ENCODE results near the gene TTC24. TPM values are rescaled to one million over a fixed set of nuclear protein-coding genes. Genes with fewer than 3 reads are reported as not detected.

TTC24 gene
- polyA plus RNA-seq, 3 donors, result 0.14 to 0.31 TPM; not detected in 1

DNA sequence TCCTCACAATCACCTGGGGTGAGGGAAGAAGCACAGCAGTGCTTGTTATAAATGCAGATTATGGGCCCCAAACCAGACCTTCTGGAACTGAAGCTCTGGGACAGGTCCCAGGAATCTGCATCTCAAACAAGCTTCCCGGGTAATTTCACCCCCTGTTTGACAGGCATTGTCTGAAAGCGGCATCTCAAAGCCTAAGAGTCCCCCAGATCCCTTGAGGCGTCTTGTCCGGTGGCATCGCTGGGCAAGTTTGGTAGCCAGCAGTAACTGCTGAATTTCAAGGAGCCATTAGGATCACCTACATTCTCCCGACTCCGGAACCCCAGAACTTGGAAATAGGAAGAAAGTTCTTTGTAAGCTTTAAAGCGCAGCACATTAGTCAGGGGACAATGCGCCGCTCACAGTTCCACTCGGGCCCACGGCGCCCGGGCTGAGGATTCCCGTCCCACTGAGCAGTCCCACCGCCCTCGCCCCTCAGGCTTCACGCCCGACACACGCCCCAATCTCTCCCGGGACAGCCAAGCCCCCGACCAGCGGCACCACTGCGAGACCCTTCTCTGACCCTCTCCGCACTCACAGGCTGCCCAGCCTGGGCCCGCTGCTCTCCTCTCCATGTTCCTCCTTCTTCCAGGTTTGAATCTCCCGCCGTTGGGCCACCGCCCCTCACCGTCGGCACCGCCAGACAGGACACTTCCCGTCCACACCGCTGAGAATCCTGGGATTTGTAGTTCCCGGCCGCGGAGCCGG lies 7.4 kb upstream of the TTC24 start, which contains the start of gene IQGAP3:
TSS of gene IQGAP3 (minus strand) at position 647 of the 744 bp plus-strand sequence. CDS start at position 611, 36 bp downstream.
- H3K27me3 ChIP-seq (ENCODE audit: control insufficient read depth in 2 of 2, insufficient read depth in 2 of 2, low read length in 2 of 2), result no peaks in the 10 kb centered on the region
- H4K20me1 ChIP-seq (ENCODE audit: insufficient read depth, low read length), result no peaks in the 10 kb centered on the region
- Mint-ChIP-seq H3K27me3 (ENCODE audit: low read depth in 3 of 3) (peaks cover 0 to 8% (median 7%) of the 10 kb centered on the region in 3 donors), H3K27ac (peak within 1 kb of the TSS in 5 of 7 donors; percentile 21 to 82 (median 39)), H3K36me3 (peaks cover 18 to 20% of the 10 kb centered on the region in 2 donors), H3K9me3 (peaks cover 0 to 1% (median 0%) of the 10 kb centered on the region in 7 donors), H3K4me1 (peaks cover 29% of the 10 kb centered on the region), H3K4me3 (peak within 1 kb of the TSS; percentile 82 to 92)
- H3K9me3 ChIP-seq (replicated peaks in 1 of 2; ENCODE audit: control insufficient read depth in 1 of 2, insufficient read depth in 1 of 2, low read length in 2 of 2), result no peaks in the 10 kb centered on the region
- H3K4me1 ChIP-seq (ENCODE audit: control insufficient read depth in 1 of 2, insufficient read depth in 2 of 2, low read length in 2 of 2), result peaks cover 22 to 24% of the 10 kb centered on the region in 2 donors
- no peak within 1 kb of the TSS for H3K27ac ChIP-seq (ENCODE audit: low read depth in 1 of 2, low read length in 2 of 2)
- intact Hi-C loops (cut with micrococcal nuclease), result loop anchor here in 1 of 2 donors (5.0 kb wide), 1 partner anchor 80 kb away; no protein-coding TSS in a partner anchor
- WGBS (ENCODE audit: insufficient coverage), result under 1% methylated on average over 32 of the region's 38 CpGs
- H3K36me3 ChIP-seq (replicated peaks in 1 of 2; ENCODE audit: control insufficient read depth in 1 of 2, insufficient read depth in 2 of 2, low read length in 2 of 2), result peaks cover 0 to 18% of the 10 kb centered on the region in 2 donors
- TF ChIP-seq, protein P1, sequence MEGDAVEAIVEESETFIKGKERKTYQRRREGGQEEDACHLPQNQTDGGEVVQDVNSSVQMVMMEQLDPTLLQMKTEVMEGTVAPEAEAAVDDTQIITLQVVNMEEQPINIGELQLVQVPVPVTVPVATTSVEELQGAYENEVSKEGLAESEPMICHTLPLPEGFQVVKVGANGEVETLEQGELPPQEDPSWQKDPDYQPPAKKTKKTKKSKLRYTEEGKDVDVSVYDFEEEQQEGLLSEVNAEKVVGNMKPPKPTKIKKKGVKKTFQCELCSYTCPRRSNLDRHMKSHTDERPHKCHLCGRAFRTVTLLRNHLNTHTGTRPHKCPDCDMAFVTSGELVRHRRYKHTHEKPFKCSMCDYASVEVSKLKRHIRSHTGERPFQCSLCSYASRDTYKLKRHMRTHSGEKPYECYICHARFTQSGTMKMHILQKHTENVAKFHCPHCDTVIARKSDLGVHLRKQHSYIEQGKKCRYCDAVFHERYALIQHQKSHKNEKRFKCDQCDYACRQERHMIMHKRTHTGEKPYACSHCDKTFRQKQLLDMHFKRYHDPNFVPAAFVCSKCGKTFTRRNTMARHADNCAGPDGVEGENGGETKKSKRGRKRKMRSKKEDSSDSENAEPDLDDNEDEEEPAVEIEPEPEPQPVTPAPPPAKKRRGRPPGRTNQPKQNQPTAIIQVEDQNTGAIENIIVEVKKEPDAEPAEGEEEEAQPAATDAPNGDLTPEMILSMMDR (IDR thresholded peaks at IDR 0.05), result no peak
- H3K79me2 ChIP-seq (ENCODE audit: insufficient read depth, low read length), result peaks cover 32% of the 10 kb centered on the region
- peak within 1 kb of the TSS; percentile 68 for H2AFZ ChIP-seq (ENCODE audit: insufficient read depth, low read depth, low read length, poor library complexity, severe bottlenecking)
- peak within 1 kb of the TSS; percentile 99 for H3K4me2 ChIP-seq (replicated peaks; ENCODE audit: extremely low read depth, low read length, poor library complexity, severe bottlenecking)
- peak within 1 kb of the TSS; percentile 19 for H3K9ac ChIP-seq (ENCODE audit: insufficient read depth, low read length, poor library complexity, severe bottlenecking)
- peak; percentile 83 to 90 (median 88) for DNase-seq
- peak within 1 kb of the TSS; percentile 29 to 77 (median 42) for H3K4me3 ChIP-seq (replicated peaks in 1 of 3; ENCODE audit: low read depth in 2 of 3, low read length in 3 of 3)

- H3K9me3 ChIP-seq (replicated peaks in 1 of 2; ENCODE audit: control insufficient read depth in 1 of 2, insufficient read depth in 1 of 2, low read length in 2 of 2), result no peaks in the 10 kb centered on the region
- peak overlapping the region; percentile 68 for H2AFZ ChIP-seq (ENCODE audit: insufficient read depth, low read depth, low read length, poor library complexity, severe bottlenecking)
- peak overlapping the region in 2 of 3 experiments; percentile 42 to 77 for H3K4me3 ChIP-seq (replicated peaks in 1 of 3; ENCODE audit: low read depth in 2 of 3, low read length in 3 of 3)
- 38% methylated on average over 7 of the region's 10 CpGs for WGBS (ENCODE audit: insufficient coverage)
- intact Hi-C loops (cut with micrococcal nuclease), result loop anchor here in 1 of 2 donors (5.0 kb wide), 1 partner anchor 80 kb away; no protein-coding TSS in a partner anchor
- H3K9me3 Mint-ChIP-seq, result peaks cover 0 to 1% (median 0%) of the 10 kb centered on the region in 7 donors
- no peaks in the 10 kb centered on the region for H3K27me3 ChIP-seq (ENCODE audit: control insufficient read depth in 2 of 2, insufficient read depth in 2 of 2, low read length in 2 of 2)
- H3K4me2 ChIP-seq (replicated peaks; ENCODE audit: extremely low read depth, low read length, poor library complexity, severe bottlenecking), result peak overlapping the region; percentile 99
- peaks cover 0 to 13% of the 10 kb centered on the region in 2 donors for H3K36me3 ChIP-seq (replicated peaks in 1 of 2; ENCODE audit: control insufficient read depth in 1 of 2, insufficient read depth in 2 of 2, low read length in 2 of 2)
- H3K36me3 Mint-ChIP-seq, result peaks cover 14% of the 10 kb centered on the region in 2 donors
- peaks cover 22 to 24% of the 10 kb centered on the region in 2 donors for H3K4me1 ChIP-seq (ENCODE audit: control insufficient read depth in 1 of 2, insufficient read depth in 2 of 2, low read length in 2 of 2)
- no peak overlapping the region for H3K27ac ChIP-seq (ENCODE audit: low read depth in 1 of 2, low read length in 2 of 2)
- H3K79me2 ChIP-seq (ENCODE audit: insufficient read depth, low read length), result peaks cover 30% of the 10 kb centered on the region
- H3K9ac ChIP-seq (ENCODE audit: insufficient read depth, low read length, poor library complexity, severe bottlenecking), result no peak overlapping the region
- H3K4me1 Mint-ChIP-seq, result peaks cover 29% of the 10 kb centered on the region
- no peaks in the 10 kb centered on the region for H4K20me1 ChIP-seq (ENCODE audit: insufficient read depth, low read length)
- DNase-seq, result no peak
- peak overlapping the region in 2 of 7 donors; percentile 25 to 39 for H3K27ac Mint-ChIP-seq
- peaks cover 0 to 8% (median 7%) of the 10 kb centered on the region in 3 donors for H3K27me3 Mint-ChIP-seq (ENCODE audit: low read depth in 3 of 3)
- H3K4me3 Mint-ChIP-seq, result peak overlapping the region; percentile 82 to 92
- TF ChIP-seq, protein P1 (IDR thresholded peaks at IDR 0.05), result no peak
Observed at GRCh38 chr1:156572663-156573018, 6.9 kb upstream of the TTC24 start.
